NCI-H1092 treated with DMSO at 0.1 percent for 48 hours (cell line): Measurements from ENCODE around the gene F5.
A peak's percentile ranks its signal among the peaks of the same experiment; 100 is the strongest.

Experiments used
- DNase-seq: peaks from one replicate; lab custom pipeline; 2025; lab: John Stamatoyannopoulos, UW

F5 gene

GRCh38 chr1:169586395-169587255, at the start of gene F5:
F5 (minus strand) TSS chr1:169586481; CDS start chr1:169586386, 95 bp downstream.
- DNase-seq: peak; percentile 64

GRCh38 chr1:169634877-169635276, 48.6 kb upstream of the F5 start:
- no peak for DNase-seq

- DNase-seq: no peak
Observed at GRCh38 chr1:169634145-169634544, 47.9 kb upstream of the F5 start.

- no peak for DNase-seq
Observed at GRCh38 chr1:169631249-169631648, 45.0 kb upstream of the F5 start.

- no peak for DNase-seq
Observed at GRCh38 chr1:169630006-169630405, 43.7 kb upstream of the F5 start, which contains the start of gene SELP. SELP (minus strand) TSS chr1:169630124; CDS start chr1:169630074, 50 bp downstream.

- no peak for DNase-seq
Observed at GRCh38 chr1:169624912-169625311, 38.6 kb upstream of the F5 start.

- DNase-seq: no peak
Observed at GRCh38 chr1:169624122-169624521, 37.8 kb upstream of the F5 start.

- DNase-seq: no peak
Observed at GRCh38 chr1:169623132-169623926, 37.0 kb upstream of the F5 start.

GRCh38 chr1:169620565-169620964, 34.3 kb upstream of the F5 start:
- DNase-seq: no peak

- DNase-seq: no peak
Observed at GRCh38 chr1:169618367-169618766, 32.1 kb upstream of the F5 start.

GRCh38 chr1:169615803-169616202, 29.5 kb upstream of the F5 start:
- no peak for DNase-seq

GRCh38 chr1:169610858-169611257, 24.6 kb upstream of the F5 start:
- DNase-seq: no peak

GRCh38 chr1:169610108-169610507, 23.8 kb upstream of the F5 start:
- no peak for DNase-seq

- no peak for DNase-seq
Observed at GRCh38 chr1:169608226-169608625, 21.9 kb upstream of the F5 start.

- DNase-seq: no peak
Observed at GRCh38 chr1:169604781-169605560, 18.7 kb upstream of the F5 start.

GRCh38 chr1:169601096-169601881, 15.0 kb upstream of the F5 start:
- peak; percentile 7 for DNase-seq

- no peak for DNase-seq
Observed at GRCh38 chr1:169595764-169596711, 9.8 kb upstream of the F5 start.

GRCh38 chr1:169594391-169594790, 8.1 kb upstream of the F5 start:
- DNase-seq: no peak

GRCh38 chr1:169590932-169591331, 4.7 kb upstream of the F5 start:
- DNase-seq: no peak

GRCh38 chr1:169588785-169589485, 2.7 kb upstream of the F5 start:
- no peak for DNase-seq
